Lung microvascular endothelial cell (primary cell): ENCODE results near the gene SH3PXD2A. TPM values are rescaled to one million over a fixed set of nuclear protein-coding genes. Genes with fewer than 3 reads are reported as not detected.
A peak's percentile ranks its signal among the peaks of the same experiment; 100 is the strongest.
"Not testable (repeated sequence)": the region's sequence is repeated elsewhere in the genome, so short reads cannot be mapped to it uniquely, and the experiment has no call there.

Source experiments
- DNase-seq, 2 donors: peaks; one replicate each; pipeline versions ENCODE4 v3.0.0 to v3.0.0-alpha.2; 2010; ENCODE audit warnings: low read depth in 2 of 2
- total RNA-seq: library from RNA; depleted of rRNA; stranded (reverse); fragments of >200 nt; gene quantifications from 2 replicates; pipeline ENCODE4 v1.2.1, GENCODE V29; 2014

The SH3PXD2A gene
- total RNA-seq, 1 donor from 2014 or later = 0.99 TPM

DNA sequence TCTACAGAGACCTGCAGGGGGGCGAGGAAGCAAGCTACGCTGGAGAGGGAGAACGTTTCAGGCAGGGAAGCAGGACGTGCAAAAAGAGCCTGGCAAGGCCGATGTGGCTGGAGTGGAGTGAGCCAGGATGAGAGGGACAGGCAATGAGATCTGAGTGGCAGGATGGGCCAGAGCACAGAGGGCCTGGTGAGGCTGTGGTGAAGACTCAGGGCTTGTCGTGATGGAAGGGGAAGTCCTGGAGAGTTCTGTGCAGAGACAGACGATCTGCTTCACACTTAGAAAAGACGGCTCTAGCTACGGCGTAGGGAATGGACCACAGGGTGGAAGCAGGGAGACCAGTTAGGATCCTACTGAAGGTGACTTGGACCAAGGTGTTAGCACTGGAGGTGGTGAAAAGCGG is 87.0 kb downstream of the SH3PXD2A start:
- no peak for DNase-seq

DNA sequence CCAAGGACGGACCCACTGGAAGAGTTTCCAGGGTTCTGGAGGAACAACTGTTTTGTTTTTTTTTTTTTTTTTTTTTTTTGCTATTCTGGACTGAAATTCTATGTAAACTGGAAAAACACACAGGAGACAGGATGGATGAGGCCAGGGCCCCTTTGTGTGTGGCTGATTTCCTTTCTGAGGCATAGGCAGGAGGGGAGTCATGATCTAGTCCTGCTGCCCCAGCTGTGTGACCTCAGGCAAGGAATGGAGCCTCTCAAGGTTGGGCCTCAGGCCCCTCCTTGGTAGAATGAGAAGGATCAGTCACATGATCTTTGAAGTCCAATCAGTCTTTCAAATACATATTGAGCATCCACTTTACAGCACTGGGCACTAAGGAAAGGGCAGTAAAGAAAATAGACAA is 87.6 kb downstream of the SH3PXD2A start:
- DNase-seq = peak in 1 of 2 donors; percentile 81

DNA sequence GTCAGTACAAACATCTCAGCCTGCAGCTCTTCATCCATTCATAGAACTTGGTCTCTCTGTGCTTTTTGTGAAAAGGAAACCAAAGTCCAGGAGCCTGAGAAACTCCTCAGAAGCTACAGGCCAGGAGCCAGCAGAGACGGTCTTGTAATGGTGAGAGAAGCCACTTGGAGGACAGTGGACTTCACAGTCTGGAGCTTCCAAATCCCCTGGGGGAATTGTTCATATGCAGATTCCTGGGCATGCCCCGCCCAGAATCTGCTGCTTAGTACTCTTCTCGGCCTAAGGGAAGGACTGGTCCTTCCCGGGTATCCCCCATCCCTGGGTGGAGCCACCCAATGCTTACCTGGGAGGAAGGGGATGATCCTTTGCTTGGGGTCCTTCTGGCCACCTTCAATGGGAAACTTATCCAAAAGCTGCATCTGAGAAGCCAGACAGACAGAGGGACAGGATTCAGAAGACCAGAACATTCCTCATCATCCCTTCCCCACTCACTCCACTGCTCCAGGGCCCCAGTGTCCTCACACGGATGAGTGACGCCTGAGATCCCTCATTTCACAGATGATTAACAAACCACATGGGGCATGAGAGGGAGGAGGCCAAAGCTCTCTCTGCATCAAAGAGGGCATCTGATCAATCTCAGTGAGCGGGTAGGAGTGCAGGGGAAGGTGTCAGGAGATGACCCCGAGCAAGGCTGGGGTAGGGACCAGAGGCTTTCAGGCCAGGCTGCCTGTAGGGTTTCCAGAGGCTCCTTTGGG is 88.4 kb downstream of the SH3PXD2A start:
- no peak for DNase-seq

- peak in 1 of 2 donors; percentile 53 for DNase-seq
These were observed 89.4 kb downstream of the SH3PXD2A start for GRCh38 chr10:103765981-103766380.

- peak; percentile 46 to 92 for DNase-seq
These were observed 90.2 kb downstream of the SH3PXD2A start for GRCh38 chr10:103765168-103765567.

GRCh38 chr10:103764296-103765088 is 90.9 kb downstream of the SH3PXD2A start:
- peak; percentile 9 to 51 for DNase-seq

DNA sequence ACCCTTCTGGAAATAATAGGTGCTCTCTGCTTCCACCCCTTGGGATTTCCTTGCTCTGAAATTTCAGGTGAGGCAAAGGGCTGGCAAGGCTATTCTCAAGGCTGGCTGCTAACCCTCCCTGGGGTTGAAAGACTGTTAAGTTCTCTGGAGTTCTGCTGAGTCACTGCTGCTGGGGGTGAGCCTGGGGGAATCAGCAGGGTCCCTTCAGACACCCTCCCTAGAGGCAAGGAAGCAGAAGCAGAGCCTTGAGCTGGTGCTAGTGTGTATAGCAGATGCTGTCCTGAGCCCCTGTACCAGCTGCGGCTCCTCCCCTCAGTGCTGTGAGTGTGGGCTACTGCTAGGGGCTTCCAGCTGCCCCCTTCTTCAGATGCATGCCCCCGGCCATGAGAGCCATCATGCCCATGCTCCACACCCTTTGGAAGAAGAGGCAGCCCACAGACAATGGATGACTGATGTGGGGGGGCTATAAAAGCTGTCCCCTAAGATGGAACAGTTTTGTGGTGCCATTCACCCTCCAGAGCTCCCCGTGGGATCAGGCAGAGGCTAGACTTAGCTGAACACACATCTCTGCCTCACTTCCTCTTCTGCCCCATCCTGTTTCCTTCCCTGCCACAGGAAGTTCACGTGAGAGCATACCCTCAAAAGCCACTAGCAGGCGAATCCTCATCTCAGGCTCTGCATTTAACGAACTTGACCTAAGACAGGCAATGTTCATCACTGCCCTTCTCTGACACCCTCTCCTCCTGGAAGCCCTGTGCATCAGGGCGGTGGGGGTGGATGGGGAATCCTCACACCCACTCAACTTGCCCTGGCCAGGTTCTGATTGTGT is 91.8 kb downstream of the SH3PXD2A start:
- DNase-seq = peak; percentile 45 to 75

DNA sequence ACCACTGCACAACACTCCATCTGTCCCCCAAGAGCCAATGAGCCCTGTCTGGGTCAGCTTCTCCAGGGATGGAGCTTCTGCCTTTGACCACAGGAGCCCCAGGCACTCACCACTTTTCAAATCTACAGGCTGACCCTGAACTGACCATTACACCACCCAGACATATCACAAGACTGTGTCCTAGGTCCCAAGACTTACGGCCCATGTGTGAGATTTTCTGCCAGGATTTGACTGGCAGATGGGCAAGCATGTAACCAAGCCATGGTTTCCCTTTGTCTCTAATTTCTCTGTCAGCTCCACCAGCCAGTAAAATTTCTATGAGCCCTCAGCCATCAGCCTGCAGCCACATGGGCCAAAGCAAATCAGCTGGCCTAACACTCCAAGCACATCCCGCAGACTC is 92.5 kb downstream of the SH3PXD2A start:
- DNase-seq = no peak

DNA sequence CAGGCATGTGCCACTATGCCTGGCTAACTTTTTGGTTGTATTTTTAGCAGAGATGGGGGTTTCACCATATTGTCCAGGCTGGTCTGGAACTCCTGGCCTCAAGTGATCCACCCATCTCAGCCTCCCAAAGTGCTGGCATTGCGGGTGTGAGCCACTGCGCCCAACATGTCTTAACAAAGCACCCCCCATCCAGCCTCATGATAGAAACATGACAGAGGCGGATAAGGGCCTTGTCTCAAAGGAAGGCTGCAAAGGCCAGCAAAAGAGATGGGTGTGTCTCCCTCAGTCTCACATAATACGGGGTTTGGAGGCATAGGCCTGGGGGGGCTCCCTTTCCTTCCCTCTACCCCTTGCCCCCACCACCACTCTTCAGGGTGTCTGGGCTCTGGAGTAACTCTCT is 93.2 kb downstream of the SH3PXD2A start:
- no peak for DNase-seq

DNA sequence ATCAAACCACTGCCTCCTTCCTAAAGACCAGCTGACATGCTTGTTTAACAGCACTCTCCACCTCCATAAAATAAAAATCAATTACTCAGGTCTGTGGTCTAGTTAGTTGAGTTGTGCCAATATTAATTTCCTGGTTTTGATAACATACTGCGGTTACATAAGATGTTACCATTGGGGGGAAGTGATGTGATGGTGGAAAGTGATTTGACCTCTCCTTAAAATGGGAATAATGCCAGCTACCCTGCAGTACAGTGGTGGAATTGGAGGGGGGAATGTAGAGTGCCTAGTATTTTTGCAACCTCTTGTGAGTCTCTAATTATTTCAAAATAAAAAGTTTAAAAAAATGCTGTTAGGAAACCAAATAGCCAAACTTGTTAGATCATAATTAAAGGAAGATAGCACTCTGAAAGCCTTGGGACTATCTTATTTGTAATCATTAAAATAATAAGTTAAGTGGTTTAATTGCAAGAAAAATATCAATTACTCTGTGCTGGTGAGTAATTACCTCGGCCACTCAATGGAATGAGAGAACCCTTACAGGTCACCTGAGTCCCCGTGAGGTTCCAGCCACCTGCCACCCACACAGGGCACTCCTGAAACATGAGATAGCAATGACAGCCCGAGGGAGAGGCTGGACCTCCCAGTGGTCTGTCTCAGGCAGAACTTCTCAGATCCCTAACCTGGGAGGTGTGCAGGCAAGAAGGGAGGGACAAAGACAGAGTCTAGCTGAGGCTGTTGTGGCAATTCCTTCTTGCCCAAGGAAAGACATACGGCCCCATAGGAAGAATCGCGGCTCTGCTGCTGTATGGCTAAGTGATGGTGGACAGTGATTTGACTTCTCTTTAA is 94.1 kb downstream of the SH3PXD2A start:
- DNase-seq = peak; percentile 68 to 87

- DNase-seq = not testable (repeated sequence)
These were observed 95.1 kb downstream of the SH3PXD2A start for GRCh38 chr10:103760233-103760632.

DNA sequence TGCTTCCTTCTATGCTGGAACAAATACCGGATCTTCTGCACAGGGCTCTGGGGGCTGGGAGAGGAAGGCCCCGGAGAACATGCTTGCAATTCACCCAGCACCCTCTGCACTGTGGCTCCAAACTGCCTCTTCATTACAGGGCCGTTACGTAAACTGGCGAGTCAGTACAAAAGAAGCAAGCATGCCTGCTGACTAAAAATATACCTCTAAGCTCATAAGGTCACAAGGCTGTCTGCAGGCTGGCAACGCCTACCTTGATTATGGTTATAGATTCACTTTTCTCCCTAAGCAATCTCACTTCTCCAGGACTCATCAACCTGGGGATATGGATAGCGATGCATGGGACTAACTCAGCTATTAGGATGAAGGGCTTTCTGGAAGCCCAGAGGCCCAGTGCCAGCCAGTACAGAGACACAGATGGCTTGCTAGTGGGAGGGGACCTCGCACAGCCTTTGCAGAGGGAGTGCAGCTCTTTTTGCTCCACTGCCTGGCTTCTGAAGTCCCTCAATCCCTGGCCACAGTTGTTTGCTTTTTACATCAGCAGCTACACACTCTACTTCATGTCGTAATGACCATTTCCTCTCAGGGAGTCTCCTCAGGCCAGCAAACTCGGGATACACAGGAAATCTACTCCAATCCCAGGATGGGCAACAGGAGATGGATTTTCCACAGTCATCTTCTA is 96.1 kb downstream of the SH3PXD2A start:
- peak in 1 of 2 donors; percentile 79 for DNase-seq

DNA sequence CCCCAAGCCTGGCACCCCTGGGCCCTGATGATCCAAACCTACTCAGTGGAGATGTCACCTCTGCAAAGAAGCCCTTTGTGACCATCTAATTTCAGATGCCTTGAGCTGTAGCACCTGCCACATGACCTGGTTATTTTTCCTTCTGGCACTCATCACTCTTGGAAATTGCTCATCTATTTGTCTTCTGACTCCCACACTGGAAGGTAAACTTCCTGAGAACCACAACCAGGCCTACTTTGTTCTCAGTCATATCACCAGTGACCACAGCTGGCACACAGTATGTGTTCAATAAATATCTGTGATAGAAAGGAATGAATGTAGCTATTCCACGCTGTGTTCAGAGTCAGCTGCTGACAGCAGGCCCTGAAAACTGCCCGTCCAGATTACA is 97.1 kb downstream of the SH3PXD2A start:
- peak in 1 of 2 donors; percentile 61 for DNase-seq

DNA sequence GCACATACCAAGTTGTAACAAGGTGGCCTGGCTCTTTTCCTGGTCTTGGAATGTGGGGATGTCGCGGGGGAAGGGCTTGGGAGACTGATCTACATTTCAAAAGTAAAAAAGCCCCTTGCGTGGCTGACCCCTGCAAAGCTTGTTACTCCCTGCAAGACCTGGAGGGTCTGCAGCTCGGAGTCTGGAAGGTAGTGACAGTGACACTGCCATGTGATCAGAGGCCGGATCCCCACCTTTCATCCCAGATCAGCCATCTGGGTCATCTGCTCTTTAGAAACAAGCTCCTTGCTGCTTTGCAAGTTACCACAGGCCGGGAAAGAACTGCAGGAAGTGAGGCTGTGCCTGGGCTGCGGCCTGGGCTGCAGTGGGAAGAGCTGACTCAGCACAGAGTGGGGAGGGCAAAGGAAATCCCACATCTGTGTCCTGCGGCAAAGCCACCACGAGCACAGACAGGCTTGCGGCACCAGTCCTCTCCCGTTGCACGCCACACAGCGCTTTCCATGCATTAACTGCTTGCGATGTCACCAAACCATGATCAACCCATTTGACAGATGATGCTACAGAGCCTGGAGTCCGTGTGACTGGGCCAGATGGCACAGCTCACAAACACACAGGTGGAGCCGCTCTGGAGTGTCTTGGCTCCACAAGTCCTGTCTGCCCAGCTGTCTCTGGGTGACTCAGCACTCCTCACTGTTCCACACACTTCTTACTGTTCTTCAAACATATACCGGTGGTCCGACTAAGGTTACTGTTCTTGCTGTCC is 97.7 kb downstream of the SH3PXD2A start:
- DNase-seq = peak; percentile 88 to 89

GRCh38 chr10:103756277-103756869 is 99.0 kb downstream of the SH3PXD2A start:
- DNase-seq = no peak

GRCh38 chr10:103752680-103753248 is 102.6 kb downstream of the SH3PXD2A start:
- no peak for DNase-seq

- no peak for DNase-seq
These were observed 103.6 kb downstream of the SH3PXD2A start for GRCh38 chr10:103751667-103752290.

- no peak for DNase-seq
These were observed 104.5 kb downstream of the SH3PXD2A start for GRCh38 chr10:103750836-103751235.
